GM21576 (cell line): ENCODE data around the gene RNU2-63P.
"Not testable (repeated sequence)": the region's sequence is repeated elsewhere in the genome, so short reads cannot be mapped to it uniquely, and the experiment has no call there.

Source experiments
- ATAC-seq: cut with Tn5 transposase; IDR thresholded peaks from one replicate; pipeline ENCODE4 v1.9.1; 2021; ENCODE audit warnings: mild to moderate bottlenecking, moderate library complexity; ENCODE audit not compliant: unreplicated experiment

Gene RNU2-63P

DNA sequence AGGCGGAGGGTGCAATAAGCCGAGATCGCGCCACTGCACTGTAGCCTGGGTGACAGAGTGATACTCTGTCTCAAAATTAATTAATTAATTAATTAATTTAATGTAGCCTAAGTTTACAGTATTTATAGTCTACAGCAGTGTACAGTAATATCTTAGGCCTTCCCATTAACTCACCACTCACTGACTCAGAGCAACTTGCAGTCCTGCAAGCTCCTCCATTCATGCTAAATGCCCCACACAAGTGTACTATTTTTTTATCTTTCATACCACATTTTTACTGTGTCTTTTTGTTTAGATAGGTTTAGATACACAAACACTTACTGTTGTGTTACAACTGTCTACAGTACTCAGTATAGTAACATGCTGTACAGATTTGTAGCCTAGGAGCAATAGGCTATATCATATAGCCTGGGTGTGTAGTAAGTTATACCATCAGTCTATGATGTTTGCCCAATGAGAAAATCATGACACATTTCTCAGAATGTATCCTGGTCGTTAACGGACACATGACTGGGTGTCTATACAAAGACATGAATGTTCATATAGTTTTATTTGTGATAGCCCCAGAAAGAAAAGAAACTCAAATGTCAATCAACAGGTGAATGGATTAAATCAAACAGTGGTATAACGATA, 15.8 kb upstream of the RNU2-63P start:
- ATAC-seq, result no peak

DNA sequence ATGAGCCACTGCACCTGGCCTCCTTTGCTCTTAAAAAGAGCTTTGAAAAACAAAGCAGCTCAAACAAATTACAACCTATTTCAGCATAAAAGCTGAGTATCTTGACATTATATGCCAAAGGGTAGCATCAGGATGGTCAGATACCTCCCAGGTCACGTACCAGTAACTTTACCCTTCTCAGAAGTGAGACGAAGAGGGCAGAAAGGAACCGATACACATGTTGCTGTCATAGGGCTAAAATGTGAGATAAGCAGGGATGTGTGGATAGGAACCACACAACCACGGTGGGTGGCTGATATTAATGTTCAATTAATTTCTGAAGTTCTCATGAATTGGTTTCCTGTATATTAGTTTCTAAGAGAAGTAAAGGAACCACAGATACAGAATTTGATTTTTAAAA, 12.6 kb upstream of the RNU2-63P start:
- no peak for ATAC-seq

DNA sequence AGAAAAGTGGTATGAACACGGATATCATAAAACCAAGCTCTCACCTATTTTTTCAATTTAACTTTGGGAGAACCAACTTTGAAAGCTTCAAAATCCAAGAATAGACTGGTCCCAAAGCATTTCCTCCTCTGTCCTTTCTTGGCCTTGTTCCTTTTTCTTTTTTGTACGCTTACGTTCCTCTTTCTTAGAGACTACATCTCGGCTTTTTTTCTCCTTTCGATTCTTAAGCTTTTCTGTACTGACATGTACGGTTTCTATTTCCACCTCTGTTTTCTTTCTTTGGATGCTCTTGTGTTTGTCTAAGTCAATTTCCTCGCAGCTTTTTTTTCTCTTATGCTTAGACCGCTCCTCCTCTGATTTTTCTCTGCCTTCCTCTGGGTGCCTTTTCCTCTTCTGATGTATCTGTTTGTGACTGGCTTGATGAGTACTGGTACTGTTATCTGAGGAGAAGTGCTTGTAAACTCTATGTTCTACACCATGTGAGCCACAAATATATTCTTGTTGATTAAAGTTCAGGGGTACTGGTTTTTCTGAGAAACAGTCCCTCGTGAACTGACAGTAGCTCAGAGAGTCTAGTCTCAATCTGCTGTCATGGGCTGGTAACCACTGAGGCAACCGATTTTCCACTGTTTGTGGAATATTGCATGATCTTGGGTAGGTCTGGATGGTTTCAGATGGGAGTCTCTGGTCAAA, 11.5 kb upstream of the RNU2-63P start:
- ATAC-seq, result no peak

GRCh38 chr2:88024509-88024908, 8.2 kb upstream of the RNU2-63P start:
- ATAC-seq, result no peak

- ATAC-seq, result no peak
Observed at GRCh38 chr2:88022669-88022921, 6.2 kb upstream of the RNU2-63P start.

DNA sequence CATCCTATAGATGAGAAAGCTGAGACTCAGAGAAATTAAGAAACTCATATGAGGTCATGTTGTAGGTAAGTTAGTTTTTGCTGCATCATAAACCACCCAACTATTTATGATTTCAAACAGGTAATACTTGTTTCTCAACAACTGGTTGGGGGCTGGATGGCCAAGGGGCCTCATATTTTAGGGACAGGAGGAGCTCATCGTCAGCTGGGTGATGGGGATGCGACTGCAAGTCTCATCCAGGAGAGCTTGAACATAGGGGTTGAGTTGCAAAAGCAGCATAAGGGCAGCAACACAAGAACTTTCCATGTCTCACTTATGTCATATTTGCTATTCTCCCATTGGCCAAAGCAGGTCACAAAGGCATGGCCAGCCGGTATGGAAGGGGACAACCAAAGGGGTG, 3.6 kb upstream of the RNU2-63P start:
- no peak for ATAC-seq

GRCh38 chr2:88018909-88019308, 2.6 kb upstream of the RNU2-63P start:
- no peak for ATAC-seq

DNA sequence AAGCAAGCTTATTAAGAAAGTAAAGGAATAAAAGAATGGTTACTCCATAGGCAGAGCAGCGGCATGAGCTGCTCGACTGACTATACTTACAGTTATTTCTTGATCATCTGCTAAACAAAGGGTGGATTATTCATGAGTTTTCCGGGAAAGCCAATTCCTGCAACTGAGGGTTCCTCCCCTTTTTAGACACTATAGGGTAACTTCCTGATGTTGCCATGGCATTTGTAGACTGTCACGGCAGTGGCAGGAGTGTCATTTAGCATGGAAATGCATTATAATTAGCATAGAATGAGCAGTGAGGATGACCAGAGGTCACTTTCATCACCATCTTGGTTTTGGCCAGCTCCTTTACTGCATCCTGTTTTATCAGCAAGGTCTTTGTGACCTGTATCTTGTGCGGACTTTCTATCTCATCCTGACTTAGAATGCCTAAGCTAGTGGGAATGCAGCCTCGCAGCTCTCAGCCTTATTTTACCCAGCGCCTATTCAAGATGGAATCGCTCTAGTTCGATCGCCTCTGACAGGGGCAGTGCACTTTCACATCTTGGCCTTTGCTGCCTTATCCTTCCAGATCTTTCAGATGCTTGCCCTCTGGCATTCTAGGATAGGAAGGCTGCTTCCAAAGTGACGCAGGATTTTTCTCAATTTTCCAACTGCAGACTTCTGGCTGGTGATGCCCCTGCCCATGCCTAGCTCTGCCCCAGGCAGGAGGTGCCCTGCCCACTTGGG, 1.9 kb upstream of the RNU2-63P start:
- ATAC-seq, result not testable (repeated sequence)

DNA sequence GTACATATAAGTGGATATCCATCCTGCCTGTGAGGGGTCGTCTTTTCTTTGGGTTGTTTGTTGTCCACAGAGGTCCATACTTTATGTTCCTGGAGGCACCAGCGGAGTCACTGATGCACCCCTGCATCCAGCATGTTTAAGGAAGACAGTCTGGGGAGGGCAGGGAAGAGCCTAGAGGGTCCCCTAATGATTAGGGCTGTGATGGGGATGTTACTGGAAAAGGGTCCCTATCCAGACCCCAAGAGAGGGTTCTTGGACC, 1.4 kb upstream of the RNU2-63P start:
- not testable (repeated sequence) for ATAC-seq

DNA sequence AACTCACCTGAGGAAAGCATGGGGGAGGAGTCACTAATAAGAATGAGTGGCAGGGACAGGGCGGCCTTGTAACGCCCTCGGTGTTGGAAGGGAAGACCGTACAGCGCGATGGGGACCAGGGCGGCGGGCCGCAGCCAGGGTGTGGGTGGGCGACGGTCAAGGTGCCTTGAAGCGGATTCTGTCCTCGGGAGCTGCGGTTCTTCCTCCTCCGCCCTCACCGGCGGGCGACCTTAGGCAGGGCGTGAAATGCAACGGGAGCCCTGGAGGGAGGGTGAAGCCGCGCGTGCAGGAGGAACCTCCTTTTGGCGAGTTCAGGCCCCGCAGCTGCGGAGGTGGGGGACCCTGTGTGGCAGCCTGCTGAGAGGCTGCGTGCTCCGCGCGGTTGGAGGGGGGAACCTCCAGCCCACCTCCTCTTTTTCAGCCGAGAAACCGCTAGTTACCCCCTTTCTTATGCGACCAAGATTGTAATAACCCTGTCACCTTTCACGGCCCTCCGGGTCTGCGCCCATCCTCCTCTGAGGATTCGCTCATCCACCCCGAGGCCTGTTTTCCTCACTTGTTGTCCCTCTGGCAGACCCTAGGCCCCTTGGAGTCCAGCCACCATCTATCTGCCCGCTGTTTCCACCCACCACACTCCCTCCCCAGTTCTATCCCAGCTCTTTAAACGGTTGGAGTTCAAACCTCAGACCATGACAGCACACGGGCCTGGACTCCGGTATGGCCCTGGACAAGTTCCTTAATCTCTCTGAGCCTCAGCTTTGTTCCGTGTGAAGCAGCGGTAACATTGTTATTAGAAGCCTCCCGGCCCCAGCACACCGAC, 823 bp upstream of the RNU2-63P start:
- ATAC-seq, result peak; percentile 53

- ATAC-seq, result no peak
Observed at GRCh38 chr2:88011011-88011410, 5.3 kb downstream of the RNU2-63P start.

DNA sequence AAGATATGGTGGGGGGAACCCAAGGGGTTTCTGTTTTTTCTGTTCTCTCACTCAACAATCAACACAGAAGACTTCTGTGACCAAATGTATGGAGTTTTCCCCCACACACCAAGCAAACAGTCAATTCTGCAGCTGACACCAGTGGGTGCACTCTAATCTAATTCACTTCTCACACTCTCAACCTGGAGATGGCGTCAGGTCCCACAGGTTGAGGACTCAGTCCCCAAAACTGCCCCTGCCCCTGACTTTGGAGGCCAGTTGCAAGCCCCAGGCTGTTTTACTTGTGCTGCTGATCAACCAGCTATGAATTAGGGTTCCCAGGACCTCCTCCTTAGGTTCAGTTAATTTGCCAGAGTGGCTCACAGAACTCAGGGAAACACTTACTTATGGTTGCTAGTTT, 6.2 kb downstream of the RNU2-63P start:
- no peak for ATAC-seq

DNA sequence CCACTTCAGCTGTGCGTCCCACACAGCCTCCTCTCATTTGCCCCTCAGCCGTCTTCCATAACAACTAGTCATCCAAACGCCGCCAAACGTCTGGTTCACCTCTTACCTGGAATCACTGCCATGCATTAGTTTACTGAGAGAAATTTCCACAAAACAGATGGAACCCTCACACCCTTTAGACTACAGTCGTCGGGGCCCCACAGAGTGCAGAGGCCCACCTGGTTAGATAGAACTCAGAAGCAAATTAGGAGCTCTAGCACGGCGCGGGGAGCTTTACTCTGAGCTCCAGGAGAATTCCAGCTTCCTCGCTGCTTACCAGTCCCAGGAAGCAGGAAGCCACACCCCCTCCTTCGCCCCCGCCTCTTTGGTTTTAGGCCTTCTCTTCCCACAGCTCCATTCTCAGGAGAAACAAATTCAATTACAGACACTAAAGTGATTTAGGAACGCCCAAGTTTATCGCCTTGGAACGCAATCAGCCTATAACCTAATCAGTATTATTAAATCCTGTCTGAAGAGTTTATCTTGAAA, 9.4 kb downstream of the RNU2-63P start:
- ATAC-seq, result no peak

DNA sequence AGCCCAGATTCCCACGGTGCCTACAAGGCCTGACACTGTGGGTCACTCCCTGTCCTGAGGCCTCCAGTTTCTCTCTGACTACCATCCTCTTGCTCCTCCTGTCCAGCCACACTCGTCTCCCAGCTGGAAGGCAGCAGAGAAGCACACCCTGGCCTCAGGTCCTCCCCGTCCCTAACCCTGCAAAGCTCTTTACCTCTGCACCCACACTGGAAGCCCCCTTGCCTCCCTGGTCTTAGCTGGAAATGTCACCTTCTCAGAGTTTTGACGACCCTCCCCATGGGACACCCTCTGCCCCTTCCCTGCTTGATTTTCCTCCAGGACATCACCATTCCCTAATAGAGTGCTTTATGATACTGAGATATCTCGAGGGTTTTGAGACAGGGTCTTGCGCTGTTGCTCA, 10.6 kb downstream of the RNU2-63P start:
- ATAC-seq, result no peak

DNA sequence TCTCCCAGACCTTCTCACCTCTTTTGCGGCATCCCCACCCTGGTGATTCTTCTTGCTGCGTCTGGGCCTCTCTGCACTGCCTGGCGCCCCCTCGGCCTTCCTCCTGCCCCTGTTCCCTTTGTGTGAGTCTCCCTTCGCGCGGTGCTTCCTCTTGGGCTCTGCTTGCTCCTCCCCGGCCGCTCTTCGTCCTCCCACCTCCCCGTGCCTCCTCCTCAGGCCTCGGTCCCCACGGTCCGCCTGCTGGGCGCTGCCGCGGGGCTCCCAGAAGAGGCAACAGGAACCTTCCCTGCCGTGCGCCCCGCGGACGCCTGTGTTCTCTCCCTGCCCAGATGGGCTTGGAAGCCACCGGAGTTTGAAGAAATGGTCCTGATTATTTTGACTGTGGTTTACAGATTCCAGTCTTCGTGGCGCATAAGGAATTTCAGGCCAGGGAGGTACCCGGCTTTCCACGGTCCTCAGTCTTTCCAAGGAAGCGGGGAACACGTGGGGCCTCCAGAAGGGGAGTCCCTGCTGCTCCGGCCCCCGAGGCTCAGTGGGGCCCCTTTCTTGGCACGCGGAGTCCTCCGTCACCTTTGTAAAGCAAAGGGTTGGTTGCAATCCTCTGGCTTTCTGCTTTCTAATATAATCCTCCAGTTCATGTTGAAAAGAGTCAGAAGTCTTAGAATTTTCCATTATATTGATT, 13.1 kb downstream of the RNU2-63P start:
- ATAC-seq, result no peak

DNA sequence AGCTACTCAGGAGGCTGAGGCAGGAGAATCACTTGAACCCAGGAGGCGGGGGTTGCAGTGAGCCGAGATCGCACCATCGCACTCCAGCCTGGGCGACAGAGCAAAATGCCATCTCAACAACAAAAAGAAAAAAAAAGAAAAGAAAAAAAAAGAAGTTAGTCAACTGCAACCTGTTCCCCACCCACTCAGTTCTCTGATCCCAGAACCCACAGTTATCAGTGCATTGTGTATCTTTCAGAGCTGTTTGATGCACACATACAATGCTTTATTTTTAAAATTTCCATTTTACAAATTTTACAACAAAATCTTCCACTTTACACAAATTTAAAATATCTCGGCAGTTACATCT, 14.0 kb downstream of the RNU2-63P start:
- no peak for ATAC-seq

- not testable (repeated sequence) for ATAC-seq
Observed at GRCh38 chr2:88000474-88000873, 15.9 kb downstream of the RNU2-63P start.

- no peak for ATAC-seq
Observed at GRCh38 chr2:87996570-87996969, 19.8 kb downstream of the RNU2-63P start.

- ATAC-seq, result no peak
Observed at GRCh38 chr2:87995756-87996155, 20.6 kb downstream of the RNU2-63P start.

GRCh38 chr2:87994304-87994850, 22.0 kb downstream of the RNU2-63P start:
- not testable (repeated sequence) for ATAC-seq

DNA sequence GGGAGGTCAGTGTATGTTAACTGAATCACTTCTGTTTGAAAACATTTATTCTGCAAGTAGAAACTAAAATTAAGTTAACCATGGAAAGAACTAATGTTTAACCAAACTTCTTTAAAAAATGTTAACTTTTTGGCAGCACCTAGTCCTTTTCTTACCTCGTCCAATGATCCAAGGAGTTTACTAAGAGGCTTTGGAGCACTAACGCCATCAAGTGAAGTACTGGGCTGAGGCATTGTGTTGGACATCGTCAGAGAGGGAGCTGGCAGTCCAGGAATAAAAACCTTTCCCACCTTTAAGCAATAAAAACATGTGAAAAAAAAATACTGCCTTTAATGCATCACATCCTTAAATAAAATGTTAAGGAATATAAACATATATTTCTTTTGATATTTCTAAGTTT, 23.8 kb downstream of the RNU2-63P start:
- not testable (repeated sequence) for ATAC-seq
